ENCODE data around the gene USP17L19.
"Not testable (repeated sequence)": the region's sequence is repeated elsewhere in the genome, so short reads cannot be mapped to it uniquely, and the experiment has no call there.

DNA sequence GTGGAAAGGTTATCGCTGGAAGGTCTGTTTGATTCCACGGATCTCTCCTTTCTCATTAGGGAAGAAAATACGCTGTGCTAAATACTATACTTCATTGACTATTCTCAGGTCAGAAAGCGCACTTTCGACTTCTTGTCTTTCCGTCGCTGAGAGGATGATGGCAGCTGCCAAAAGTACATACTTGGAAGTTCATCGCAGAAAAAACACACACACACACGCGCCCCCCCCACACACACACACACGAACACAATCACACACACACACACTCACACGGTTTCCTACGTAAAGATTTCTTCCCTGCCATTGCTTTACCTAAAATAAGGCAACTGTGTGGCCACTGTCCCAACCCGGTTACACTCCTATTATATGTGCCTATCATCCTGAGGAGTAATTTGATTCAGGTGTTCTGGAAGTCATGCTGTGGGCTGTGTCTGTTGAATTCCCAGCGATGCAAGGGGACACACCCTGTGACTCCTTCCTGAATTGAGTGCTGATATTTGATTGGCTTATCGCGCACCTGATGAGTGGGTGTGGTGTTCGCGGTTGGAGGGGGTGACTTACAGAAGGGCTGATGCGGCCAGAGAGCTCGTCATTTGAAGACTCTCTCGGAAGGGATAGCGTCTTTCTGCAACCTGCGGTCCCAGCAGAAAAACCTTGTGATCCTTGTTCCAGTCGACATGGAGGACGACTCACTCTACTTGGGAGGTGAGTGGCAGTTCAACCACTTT, 5.1 kb upstream of the USP17L19 start, which contains the start of gene USP17L18:
- not testable (repeated sequence) for TF ChIP-seq EZH2phosphoT487 (IDR thresholded peaks at IDR 0.05; ENCODE audit: insufficient read depth, low read depth); EZH2 (IDR thresholded peaks at IDR 0.05; ENCODE audit: insufficient read depth, poor library complexity, severe bottlenecking)

Data from GM23248 (cell line).